Caco-2 (cell line): Measurements from ENCODE around the gene CHMP6. TPM values are rescaled to one million over a fixed set of nuclear protein-coding genes. Genes with fewer than 3 reads are reported as not detected.
"Not testable (repeated sequence)": the region's sequence is repeated elsewhere in the genome, so short reads cannot be mapped to it uniquely, and the experiment has no call there.

Source experiments
- BruUV-seq: library from RNA; stranded (reverse); fragments of 400-500 nt; replicated peaks from 2 replicates; lab custom pipeline; 2021; lab: Mats Ljungman, UMichigan
- CTCF ChIA-PET: fragments of 300-600 bp; sonication (Branson Sonifier 250); formaldehyde crosslinking; loops from one replicate; lab custom pipeline; 2022; ENCODE audit warnings: antibody characterized with exemption; lab: Charles Lee
- POLR2A ChIA-PET: fragments of 300-600 bp; sonication (Branson Sonifier 250); formaldehyde crosslinking; loops from one replicate; lab custom pipeline; 2022; ENCODE audit warnings: antibody characterized with exemption; lab: Charles Lee
- DNase-seq, 2 experiments: peaks; one replicate each; pipeline versions ENCODE4 v3.0.0 to v3.0.0-alpha.2; 2020 to 2022
- H3K27me3 ChIP-seq: replicated peaks from 2 replicates; pipeline ENCODE4 v1.6.0; 2011; ENCODE audit warnings: low read length; ENCODE audit not compliant: control insufficient read depth, insufficient read depth
- H3K36me3 ChIP-seq: 2 replicates; pipeline ENCODE4 v1.5.1; 2011; ENCODE audit warnings: low read length; ENCODE audit not compliant: control insufficient read depth, insufficient read depth
- H3K4me1 ChIP-seq: fragments of 250-450 bp; sonication (Bioruptor Pico); 2 replicates; pipeline ENCODE4 v1.5.1; 2020; ENCODE audit warnings: mild to moderate bottlenecking
- H3K4me3 ChIP-seq: 2 replicates; pipeline ENCODE4 v1.5.1; 2011; ENCODE audit warnings: low read depth, mild to moderate bottlenecking, control low read depth, low read length
- H3K9me3 ChIP-seq: fragments of 250-450 bp; sonication (Bioruptor Pico); 2 replicates; pipeline ENCODE4 v1.5.1; 2020; ENCODE audit warnings: mild to moderate bottlenecking, moderate library complexity
- H3K27ac Mint-ChIP-seq: one replicate; pipeline ENCODE4 v1.8.0; 2022; ENCODE audit warnings: mixed read lengths; ENCODE audit not compliant: unreplicated experiment
- H3K27me3 Mint-ChIP-seq: one replicate; pipeline ENCODE4 v1.8.0; 2022; ENCODE audit warnings: mixed read lengths; ENCODE audit not compliant: insufficient read depth, unreplicated experiment
- H3K36me3 Mint-ChIP-seq: one replicate; pipeline ENCODE4 v1.8.0; 2022; ENCODE audit warnings: mild to moderate bottlenecking, mixed read lengths; ENCODE audit not compliant: insufficient read depth, unreplicated experiment
- H3K4me1 Mint-ChIP-seq: one replicate; pipeline ENCODE4 v1.8.0; 2022; ENCODE audit warnings: low read depth, mixed read lengths; ENCODE audit not compliant: unreplicated experiment
- H3K4me3 Mint-ChIP-seq: one replicate; pipeline ENCODE4 v1.8.0; 2022; ENCODE audit warnings: mild to moderate bottlenecking, moderate library complexity, mixed read lengths; ENCODE audit not compliant: unreplicated experiment
- H3K9me3 Mint-ChIP-seq: one replicate; pipeline ENCODE4 v1.8.0; 2022; ENCODE audit warnings: mixed read lengths; ENCODE audit not compliant: unreplicated experiment
- CTCF ChIP-seq, 2 experiments: fragments of 200-600 bp in 1 of 2; IDR thresholded peaks; 1 replicate in 1 of 2; 2 replicates in 1 of 2; pipeline versions ENCODE4 v1.5.1 to v1.8.0; 2011 to 2022; ENCODE audit warnings: antibody characterized with exemption in 1 of 2, control low read depth in 1 of 2, inconsistent platforms in 1 of 2, low read depth in 1 of 2, low read length in 1 of 2, mild to moderate bottlenecking in 1 of 2, moderate library complexity in 1 of 2; ENCODE audit not compliant: insufficient read depth in 1 of 2, severe bottlenecking in 1 of 2, unreplicated experiment in 1 of 2
- intact Hi-C: fragments of 100-400 bp; cut with micrococcal nuclease; formaldehyde crosslinking; loops from one replicate; pipeline ENCODE4 v1.10.0; 2022; ENCODE audit not compliant: unreplicated experiment
- total RNA-seq: library from RNA; stranded (reverse); gene quantifications from 2 replicates; pipeline ENCODE4 v1.2.3, GENCODE V29; 2022

Gene CHMP6
- total RNA-seq, 1 experiment from 2014 or later, result 23.2 TPM

GRCh38 chr17:81029859-81030258 is 38.2 kb downstream of the CHMP6 start:
- H3K27me3 Mint-ChIP-seq, result no peaks in the 10 kb centered on the region
- Histone ChIP-seq H3K4me1 (peaks cover 3% of the 10 kb centered on the region; the same call in 1 of the 2 replicates), H3K4me3 (no peak overlapping the region), H3K27me3 (no peaks in the 10 kb centered on the region), H3K36me3 (no peaks in the 10 kb centered on the region), H3K9me3 (no peaks in the 10 kb centered on the region)
- peaks cover 10% of the 10 kb centered on the region for H3K9me3 Mint-ChIP-seq
- H3K27ac Mint-ChIP-seq, result no peak overlapping the region
- H3K36me3 Mint-ChIP-seq, result peaks cover 13% of the 10 kb centered on the region
- ChIA-PET POLR2A (no interaction called here), CTCF (no interaction called here)
- intact Hi-C loops, result no loop called here
- H3K4me3 Mint-ChIP-seq, result no peak overlapping the region
- DNase-seq, result no peak
- no TSS peak for BruUV-seq
- peaks cover 19% of the 10 kb centered on the region for H3K4me1 Mint-ChIP-seq
- TF ChIP-seq CTCF (IDR thresholded peaks at IDR 0.05; ENCODE audit: insufficient read depth in 1 of 2, low read depth in 1 of 2, low read length in 1 of 2, severe bottlenecking in 1 of 2, unreplicated experiment in 1 of 2), result no peak

DNA sequence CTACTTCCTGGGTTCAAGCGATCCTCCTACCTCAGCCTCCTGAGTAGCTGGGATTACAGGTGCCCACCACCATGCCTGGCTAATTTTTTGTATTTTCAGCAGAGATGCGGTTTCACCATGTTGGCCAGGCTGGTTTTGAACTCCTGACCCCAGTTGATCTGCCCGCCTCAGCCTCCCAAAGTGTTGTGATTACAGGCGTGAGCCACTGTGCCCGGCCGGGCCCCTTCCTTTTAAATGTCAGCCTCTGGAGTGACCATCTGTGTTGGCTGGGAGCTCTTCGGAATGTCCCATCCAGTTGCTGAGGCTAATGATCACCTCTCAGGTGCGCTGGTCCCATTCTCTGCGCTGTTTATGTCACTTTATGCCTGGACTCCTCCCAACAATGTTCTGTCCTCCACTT is 38.7 kb downstream of the CHMP6 start:
- H3K4me1 ChIP-seq, CTCF ChIA-PET, BruUV-seq, H3K9me3 Mint-ChIP-seq, H3K27me3 Mint-ChIP-seq, H3K27me3 ChIP-seq, H3K9me3 ChIP-seq, H3K4me3 ChIP-seq, intact Hi-C loops, DNase-seq, POLR2A ChIA-PET, H3K36me3 ChIP-seq, H3K4me3 Mint-ChIP-seq, H3K27ac Mint-ChIP-seq: not testable (repeated sequence)
- peaks cover 19% of the 10 kb centered on the region for H3K4me1 Mint-ChIP-seq
- H3K36me3 Mint-ChIP-seq, result peaks cover 17% of the 10 kb centered on the region

DNA sequence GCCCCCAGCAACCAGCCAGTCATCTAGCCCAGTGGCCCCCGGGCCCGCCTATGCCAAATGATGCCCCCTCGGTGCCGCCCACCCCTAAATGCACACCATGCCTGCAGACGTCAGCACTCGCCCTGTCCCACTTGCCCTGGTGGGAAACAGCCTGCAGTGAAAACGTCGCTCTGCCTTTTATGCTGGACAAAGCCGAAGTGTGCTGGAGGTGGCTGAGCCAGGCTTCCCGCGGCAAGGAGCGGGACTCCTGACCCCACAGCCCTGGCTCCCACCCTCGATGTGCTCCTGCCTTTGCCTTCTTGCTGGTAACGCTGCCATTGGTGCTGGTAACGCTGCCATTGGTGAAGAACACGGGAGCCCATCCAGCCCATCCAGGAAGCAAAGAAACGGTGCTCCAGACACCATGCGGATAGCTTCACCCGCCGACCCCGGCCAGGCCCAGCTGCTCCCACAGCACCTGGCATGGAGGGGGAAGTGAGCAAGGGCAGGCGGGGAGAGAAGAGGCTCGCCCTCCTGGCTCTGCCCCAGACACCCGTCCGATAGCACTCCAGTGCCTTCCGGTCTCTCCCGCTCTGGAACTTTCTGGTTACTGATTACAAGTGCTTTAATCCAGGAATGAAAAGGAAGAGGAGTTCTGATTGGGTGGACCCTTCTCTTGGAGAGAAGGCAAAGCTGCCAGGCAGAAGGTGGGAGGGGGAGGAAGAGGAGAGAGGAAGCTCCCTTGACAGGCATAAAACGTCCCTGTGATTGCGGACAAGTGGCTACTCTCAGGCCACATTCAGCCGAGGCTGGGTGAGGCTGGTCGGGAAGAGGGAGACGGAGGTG is 39.3 kb downstream of the CHMP6 start:
- H3K4me3 ChIP-seq, result no peak overlapping the region
- H3K9me3 ChIP-seq, result no peaks in the 10 kb centered on the region
- H3K36me3 Mint-ChIP-seq, result peaks cover 23% of the 10 kb centered on the region
- no peak for TF ChIP-seq CTCF (IDR thresholded peaks at IDR 0.05; ENCODE audit: insufficient read depth in 1 of 2, low read depth in 1 of 2, low read length in 1 of 2, severe bottlenecking in 1 of 2, unreplicated experiment in 1 of 2)
- H3K36me3 ChIP-seq, result no peaks in the 10 kb centered on the region
- peaks cover 10% of the 10 kb centered on the region for H3K9me3 Mint-ChIP-seq
- no peak overlapping the region for H3K27ac Mint-ChIP-seq
- peaks cover 19% of the 10 kb centered on the region for H3K4me1 Mint-ChIP-seq
- ChIA-PET POLR2A (no interaction called here), CTCF (interaction anchor here (0.5 kb wide), 1 partner anchor 44 kb away, joined by 3 read pairs; no protein-coding TSS in a partner anchor)
- no peak overlapping the region for H3K4me3 Mint-ChIP-seq
- intact Hi-C loops, result no loop called here
- H3K27me3 ChIP-seq, result no peaks in the 10 kb centered on the region
- H3K27me3 Mint-ChIP-seq, result no peaks in the 10 kb centered on the region
- BruUV-seq, result no TSS peak
- no peak for DNase-seq
- peaks cover 3% of the 10 kb centered on the region; the same call in 1 of the 2 replicates for H3K4me1 ChIP-seq
